ENCODE measurements around the gene CFDP1.
A peak's percentile ranks its signal among the peaks of the same experiment; 100 is the strongest.
"Not testable (repeated sequence)": the region's sequence is repeated elsewhere in the genome, so short reads cannot be mapped to it uniquely, and the experiment has no call there.

The CFDP1 gene

DNA sequence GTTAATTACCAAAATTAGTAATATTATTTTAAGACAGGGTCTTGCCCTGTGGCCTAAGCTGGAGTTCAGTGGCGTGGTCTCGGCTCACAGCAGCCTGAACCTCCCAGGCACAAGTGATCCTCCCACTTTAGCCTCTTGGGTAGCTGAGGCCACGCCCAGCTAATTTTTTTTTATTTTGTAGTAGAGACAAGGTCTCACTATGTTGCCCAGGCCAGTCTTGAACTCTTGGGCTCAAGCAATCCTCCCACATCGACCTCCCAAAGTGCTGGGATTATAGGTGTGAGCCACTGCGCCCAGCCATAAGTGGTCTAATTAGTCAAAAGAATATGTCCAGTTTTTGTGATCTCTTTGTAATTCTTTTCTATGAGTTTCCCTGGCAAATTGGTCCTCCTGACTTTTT lies 12.0 kb upstream of the CFDP1 start:
- DNase-seq (ENCODE audit: low read depth): no peak
- no peak overlapping the region for H3K4me3 ChIP-seq (replicated peaks; ENCODE audit: low read depth, low read length)
- TF ChIP-seq, protein P1, sequence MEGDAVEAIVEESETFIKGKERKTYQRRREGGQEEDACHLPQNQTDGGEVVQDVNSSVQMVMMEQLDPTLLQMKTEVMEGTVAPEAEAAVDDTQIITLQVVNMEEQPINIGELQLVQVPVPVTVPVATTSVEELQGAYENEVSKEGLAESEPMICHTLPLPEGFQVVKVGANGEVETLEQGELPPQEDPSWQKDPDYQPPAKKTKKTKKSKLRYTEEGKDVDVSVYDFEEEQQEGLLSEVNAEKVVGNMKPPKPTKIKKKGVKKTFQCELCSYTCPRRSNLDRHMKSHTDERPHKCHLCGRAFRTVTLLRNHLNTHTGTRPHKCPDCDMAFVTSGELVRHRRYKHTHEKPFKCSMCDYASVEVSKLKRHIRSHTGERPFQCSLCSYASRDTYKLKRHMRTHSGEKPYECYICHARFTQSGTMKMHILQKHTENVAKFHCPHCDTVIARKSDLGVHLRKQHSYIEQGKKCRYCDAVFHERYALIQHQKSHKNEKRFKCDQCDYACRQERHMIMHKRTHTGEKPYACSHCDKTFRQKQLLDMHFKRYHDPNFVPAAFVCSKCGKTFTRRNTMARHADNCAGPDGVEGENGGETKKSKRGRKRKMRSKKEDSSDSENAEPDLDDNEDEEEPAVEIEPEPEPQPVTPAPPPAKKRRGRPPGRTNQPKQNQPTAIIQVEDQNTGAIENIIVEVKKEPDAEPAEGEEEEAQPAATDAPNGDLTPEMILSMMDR (IDR thresholded peaks at IDR 0.05; ENCODE audit: low read length, missing control alignments): no peak

DNA sequence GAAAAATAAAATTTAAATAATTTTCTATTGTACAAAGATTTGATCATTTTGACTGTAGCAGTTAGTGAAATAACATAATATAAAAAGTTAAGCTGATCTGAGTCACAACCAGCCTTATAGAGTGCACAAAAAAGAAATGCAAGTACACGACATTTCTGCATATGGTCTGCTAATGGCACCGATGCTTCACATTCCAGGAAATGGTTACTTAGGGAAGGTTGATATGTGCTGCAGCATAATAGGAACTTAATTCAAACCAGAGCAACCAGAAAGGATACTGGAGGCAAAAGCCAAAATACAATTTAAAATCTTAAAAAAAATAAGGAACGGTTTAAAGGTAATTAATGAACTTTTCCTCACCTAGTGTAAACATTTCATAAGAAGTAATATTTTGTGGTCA lies 10.0 kb upstream of the CFDP1 start:
- TF ChIP-seq, protein P1 (IDR thresholded peaks at IDR 0.05; ENCODE audit: low read length, missing control alignments): no peak
- DNase-seq (ENCODE audit: low read depth): peak; percentile 22
- no peak overlapping the region for H3K4me3 ChIP-seq (replicated peaks; ENCODE audit: low read depth, low read length)

DNA sequence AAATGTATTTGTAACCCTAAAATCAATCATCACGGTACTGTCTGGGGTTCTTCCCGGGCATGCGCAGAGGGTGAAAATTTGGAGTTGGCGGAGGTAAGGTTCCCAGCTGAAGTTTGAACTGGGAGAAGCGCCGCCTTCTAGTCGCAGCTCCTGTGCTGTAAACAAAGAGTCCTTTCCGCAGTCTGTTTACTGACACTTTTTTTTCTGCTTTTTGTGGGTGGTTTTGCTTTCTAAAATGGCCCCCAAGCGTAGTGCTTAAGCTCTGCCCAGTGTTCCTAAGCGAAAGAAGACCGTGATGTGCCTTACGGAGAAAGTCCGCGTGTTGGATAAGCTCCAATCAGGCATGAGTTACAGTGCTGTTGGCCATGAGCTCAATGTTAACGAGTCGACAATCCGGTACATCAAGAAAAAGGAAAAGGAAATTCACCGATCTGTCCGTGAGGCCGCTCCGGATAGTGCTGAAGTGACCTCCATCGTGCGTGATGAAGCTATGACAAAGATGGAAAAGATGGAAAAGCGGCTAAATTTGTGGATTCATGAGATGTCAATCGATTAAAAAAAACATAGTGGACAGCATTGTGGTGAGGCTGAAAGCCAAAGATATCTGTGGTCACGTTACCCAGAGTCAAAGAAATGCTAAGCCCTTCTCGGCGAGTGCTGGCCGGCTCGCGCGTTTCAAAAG lies 570 bp upstream of the CFDP1 start:
- H3K4me3 ChIP-seq (replicated peaks; ENCODE audit: low read depth, low read length): peak overlapping the region; percentile 92
- TF ChIP-seq, protein P1 (IDR thresholded peaks at IDR 0.05; ENCODE audit: low read length, missing control alignments): no peak
- DNase-seq (ENCODE audit: low read depth): peak; percentile 97

DNA sequence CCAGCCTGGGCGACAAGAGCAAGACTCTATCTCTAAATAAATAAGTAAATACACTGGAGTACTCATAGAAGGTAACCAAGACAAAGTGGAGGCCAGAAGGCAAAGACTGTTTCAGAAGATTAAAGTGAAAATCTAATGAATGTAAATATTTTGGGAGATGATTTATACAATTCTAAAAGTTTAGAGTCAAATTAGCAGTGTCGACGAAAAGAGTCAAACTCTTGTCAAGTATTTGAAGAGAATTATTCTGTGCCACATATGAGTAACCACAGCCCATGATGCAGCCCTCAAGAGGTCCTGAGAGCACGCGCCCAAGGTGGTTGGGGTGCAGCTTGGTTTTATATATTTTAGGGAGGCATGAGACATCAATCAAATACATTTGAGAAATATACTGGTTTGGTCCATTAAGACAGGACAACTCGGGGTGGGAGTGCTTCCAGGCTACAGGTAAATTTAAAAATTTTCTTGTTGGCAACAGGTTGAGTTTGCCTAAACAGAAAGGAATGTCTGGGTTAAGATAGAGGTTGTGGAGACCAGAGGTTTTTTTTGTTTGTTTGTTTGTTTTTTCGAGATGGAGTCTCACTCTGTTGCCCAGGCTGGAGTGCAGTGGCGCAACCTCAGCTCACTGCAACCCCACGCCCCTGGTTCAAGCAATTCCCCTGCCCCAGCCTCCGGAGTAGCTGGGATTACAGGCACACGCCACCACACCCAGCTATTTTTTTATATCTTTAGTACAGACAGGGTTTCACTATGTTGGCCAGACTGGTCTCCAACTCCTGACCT lies 3.5 kb downstream of the CFDP1 start:
- DNase-seq (ENCODE audit: low read depth): no peak
- TF ChIP-seq, protein P1 (IDR thresholded peaks at IDR 0.05; ENCODE audit: low read length, missing control alignments): no peak
- no peak overlapping the region for H3K4me3 ChIP-seq (replicated peaks; ENCODE audit: low read depth, low read length)

DNA sequence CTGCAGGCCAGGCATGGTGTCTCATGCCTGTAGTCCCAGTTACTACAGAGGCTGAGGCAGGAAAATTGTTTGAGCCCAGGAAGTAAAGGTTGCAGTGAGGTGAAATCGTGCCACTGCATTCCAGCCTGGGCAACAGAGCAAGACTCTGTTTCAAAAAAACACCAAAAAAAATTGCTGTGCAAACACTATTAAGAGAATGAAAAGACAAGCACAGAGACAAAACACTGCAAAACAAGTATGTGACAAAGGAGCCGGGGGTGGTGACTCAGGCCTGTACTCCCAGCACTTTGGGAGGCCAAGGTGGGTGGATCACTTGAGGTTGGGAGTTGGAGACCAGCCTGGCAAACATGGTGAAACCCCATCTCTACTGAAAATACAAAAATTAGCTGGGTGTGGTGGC lies 6.8 kb downstream of the CFDP1 start:
- not testable (repeated sequence) for H3K4me3 ChIP-seq (replicated peaks; ENCODE audit: low read depth, low read length); DNase-seq (ENCODE audit: low read depth)

DNA sequence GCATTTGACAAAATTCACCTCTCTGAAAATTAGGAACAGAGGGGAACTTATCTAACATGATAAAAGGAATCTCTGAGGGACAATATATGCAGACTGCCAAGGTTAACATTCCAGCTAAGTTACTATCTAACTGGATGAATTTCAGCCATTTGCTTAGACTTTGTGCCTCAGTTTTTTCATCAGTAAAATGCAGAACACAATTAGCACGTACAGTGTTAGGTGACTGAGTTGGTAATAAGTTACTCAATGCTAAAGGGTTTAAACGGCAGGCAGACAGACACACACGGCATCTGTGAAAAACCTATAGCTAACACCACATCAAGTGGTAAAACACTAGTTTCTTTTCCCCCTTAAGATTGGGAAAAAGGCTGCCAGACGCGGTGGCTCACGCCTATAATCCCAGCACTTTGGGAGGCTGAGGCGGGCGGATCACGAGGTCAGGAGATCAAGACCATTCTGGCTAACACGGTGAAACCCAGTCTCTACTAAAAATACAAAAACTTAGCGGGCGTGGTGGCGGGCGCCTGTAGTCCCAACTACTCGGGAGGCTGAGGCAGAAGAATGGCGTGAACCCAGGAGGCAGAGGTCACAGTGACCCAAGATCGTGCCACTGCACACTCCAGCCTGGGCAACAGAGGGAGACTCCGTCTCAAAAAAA lies 9.1 kb downstream of the CFDP1 start:
- not testable (repeated sequence) for H3K4me3 ChIP-seq (replicated peaks; ENCODE audit: low read depth, low read length); DNase-seq (ENCODE audit: low read depth)

DNA sequence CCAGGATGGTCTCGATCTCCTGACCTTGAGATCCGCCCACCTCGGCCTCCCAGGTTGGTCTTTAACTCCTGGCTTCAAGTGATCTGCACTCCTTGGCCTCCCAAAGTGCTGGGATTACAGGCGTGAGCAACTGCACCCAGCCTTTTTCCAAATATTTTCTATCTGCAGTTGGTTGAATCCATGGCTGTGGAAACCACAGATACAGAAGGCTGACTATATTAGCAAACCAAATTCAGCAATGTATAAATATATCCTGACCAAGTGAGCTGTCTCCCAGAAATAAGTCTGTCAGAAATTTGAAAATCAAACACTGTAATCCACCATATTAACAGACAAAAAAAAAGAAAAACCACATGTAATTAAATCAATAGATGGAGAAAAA lies 9.6 kb downstream of the CFDP1 start:
- TF ChIP-seq, protein P1 (IDR thresholded peaks at IDR 0.05; ENCODE audit: low read length, missing control alignments): no peak
- no peak for DNase-seq (ENCODE audit: low read depth)
- no peak overlapping the region for H3K4me3 ChIP-seq (replicated peaks; ENCODE audit: low read depth, low read length)

DNA sequence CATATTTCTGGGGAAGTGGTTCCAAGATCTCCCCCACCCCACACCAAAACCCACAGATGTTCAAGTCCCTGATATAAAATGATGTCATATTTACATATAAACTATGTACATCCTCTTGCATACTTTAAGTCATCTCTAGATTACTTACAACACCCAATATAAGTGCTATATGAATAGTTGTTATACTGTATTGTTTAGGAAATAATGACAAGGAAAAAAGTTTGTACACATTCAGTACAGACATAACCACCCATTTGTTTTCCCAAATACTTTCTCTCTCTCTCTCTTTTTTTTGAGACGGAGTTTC lies 11.5 kb downstream of the CFDP1 start:
- no peak for DNase-seq (ENCODE audit: low read depth)
- H3K4me3 ChIP-seq (replicated peaks; ENCODE audit: low read depth, low read length): no peak overlapping the region
- TF ChIP-seq, protein P1 (IDR thresholded peaks at IDR 0.05; ENCODE audit: low read length, missing control alignments): no peak
